ENCODE data around the gene BZW2.

The BZW2 gene

DNA sequence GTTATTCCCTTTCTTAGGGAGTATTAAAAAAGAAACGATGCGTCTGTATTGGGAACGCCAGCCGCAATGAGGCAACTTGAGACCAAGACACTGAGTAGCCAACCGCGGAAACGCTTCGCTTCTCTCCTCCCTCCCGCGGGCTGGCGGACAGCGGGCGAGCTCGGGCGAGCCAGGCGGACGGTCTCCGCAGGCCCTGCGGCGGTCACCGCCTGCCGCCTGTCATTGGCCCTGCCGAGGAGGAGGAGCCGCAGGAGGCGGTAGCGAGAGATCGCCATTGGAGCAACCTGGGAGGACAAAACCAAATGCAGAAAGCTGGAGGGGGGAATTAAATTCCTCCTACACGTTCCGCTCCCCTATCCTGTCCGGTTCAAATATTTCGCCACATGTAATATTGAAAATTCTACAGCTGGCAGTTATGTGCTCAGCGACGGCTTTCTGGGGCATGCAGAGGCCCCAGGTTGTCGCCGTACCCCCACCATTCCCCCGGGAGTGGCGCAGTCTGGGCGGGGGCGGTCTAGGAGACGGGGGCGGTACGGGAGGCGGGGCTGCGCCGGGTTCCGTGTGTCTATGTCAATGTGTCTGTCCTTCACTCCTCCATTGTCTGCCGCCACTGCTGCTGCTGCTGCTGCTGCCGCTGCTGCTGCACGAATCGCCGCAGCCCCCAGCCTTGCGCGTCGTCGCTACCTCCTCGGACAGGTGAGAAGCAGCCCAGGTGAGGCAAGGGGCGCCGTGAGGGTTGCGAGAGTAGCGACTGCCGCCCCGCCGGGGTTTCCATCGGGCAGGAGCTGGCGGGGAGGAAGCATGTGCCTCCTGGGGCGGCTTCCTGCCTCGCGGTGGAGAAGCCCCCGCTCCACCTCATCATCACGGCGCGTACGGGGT lies at the start of gene BZW2, which contains the start of gene ANKMY2:
BZW2 (plus strand) TSS at position 589 of the 879 bp plus-strand sequence. CDS start 19,263 bp downstream, outside the sequence.
ANKMY2 (minus strand) TSS at position 162 of the 879 bp plus-strand sequence. CDS start 181 bp downstream, outside the sequence.
- ChIA-PET POLR2A (no interaction called here), CTCF (interaction anchor here (1.0 to 1.9 kb wide), 4 partner anchors 9 to 81 kb away, joined by 4 to 7 read pairs (median 4); no protein-coding TSS in a partner anchor)

DNA sequence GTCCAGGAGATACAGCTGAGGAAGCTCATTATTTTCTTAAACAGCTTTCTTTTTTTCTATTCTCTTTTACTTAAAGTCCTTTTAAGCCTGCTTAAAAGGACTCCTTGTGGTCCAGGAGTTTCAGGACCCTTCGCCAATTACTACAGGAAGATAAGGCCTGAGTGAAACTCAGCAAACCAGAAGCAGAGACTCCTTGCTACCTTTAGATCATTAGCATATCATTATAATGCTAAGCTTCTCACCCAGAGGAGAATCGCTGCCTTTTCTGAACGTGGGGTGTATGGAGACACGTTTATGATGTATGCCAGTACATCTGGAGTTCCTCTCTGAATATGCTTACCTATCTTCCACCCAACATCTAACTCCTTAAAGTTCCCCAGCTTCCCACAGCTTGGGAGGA lies 48.0 kb upstream of the BZW2 start:
- DNase-seq (ENCODE audit: extremely low spot score): no peak
- no peak for TF ChIP-seq CTCF (IDR thresholded peaks at IDR 0.05; ENCODE audit: control extremely low read depth, extremely low read depth, low read depth, missing control alignments)
- ChIA-PET CTCF (interaction anchor here (0.7 to 1.4 kb wide), 4 partner anchors 9 to 95 kb away, joined by 3 to 6 read pairs (median 3); no protein-coding TSS in a partner anchor), POLR2A (no interaction called here)

More for the DNA sequence above, at the start of gene BZW2, which contains the start of gene ANKMY2:
- DNase-seq (ENCODE audit: extremely low spot score): peak; percentile 90
- no peak for TF ChIP-seq CTCF (IDR thresholded peaks at IDR 0.05; ENCODE audit: control extremely low read depth, extremely low read depth, low read depth, missing control alignments)

DNA sequence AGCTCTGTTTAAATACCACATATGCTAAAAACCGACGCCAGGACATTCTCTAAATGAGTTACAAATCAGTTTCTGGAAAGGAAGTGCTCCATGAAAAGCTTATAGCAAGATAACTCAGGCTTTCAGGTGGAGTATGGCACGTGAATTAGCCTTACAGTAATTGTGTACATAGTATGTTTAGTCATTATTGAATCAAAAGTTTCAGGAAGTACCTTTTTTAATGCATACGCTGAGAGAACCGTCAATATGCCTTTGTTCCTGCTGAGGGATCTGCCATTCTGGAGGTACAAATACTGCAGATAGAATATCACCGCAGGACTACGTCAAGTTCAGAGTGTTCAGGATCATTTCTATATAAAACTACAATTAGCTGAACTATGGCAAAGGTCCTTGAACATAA lies 46.1 kb upstream of the BZW2 start:
- no peak for DNase-seq (ENCODE audit: extremely low spot score)
- TF ChIP-seq CTCF (IDR thresholded peaks at IDR 0.05; ENCODE audit: control extremely low read depth, extremely low read depth, low read depth, missing control alignments): no peak
- CTCF ChIA-PET: interaction anchor here (1.0 kb wide), 1 partner anchor 12 kb away, joined by 4 read pairs; no protein-coding TSS in a partner anchor
- POLR2A ChIA-PET: no interaction called here

GRCh38 chr7:16603633-16604032 lies 42.3 kb upstream of the BZW2 start:
- DNase-seq (ENCODE audit: extremely low spot score): no peak
- ChIA-PET POLR2A (no interaction called here), CTCF (interaction anchor here (1.4 kb wide), 1 partner anchor 9 kb away, joined by 4 read pairs; no protein-coding TSS in a partner anchor)
- TF ChIP-seq CTCF (IDR thresholded peaks at IDR 0.05; ENCODE audit: control extremely low read depth, extremely low read depth, low read depth, missing control alignments): no peak

DNA sequence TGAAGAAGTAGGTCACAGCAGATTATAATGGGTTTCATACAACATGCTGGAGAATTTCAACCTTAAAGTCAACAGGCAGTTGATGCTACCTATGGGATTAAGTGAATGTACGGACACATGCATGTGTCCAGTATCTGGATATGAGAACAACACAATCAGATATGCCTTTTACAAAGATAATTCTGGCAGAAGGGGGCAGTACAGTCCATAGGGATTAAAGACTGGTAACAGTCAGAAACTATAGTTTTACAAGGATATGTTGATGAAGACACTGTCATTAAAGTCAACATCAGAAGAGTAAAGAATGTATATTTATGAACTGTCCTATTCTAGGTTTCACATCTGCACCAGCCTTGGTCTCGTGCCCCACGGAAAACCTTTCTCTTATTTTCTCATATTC lies 41.9 kb upstream of the BZW2 start:
- CTCF ChIA-PET: interaction anchor here (1.4 kb wide), 1 partner anchor 9 kb away, joined by 4 read pairs; no protein-coding TSS in a partner anchor
- TF ChIP-seq CTCF (IDR thresholded peaks at IDR 0.05; ENCODE audit: control extremely low read depth, extremely low read depth, low read depth, missing control alignments): no peak
- no peak for DNase-seq (ENCODE audit: extremely low spot score)
- POLR2A ChIA-PET: no interaction called here

DNA sequence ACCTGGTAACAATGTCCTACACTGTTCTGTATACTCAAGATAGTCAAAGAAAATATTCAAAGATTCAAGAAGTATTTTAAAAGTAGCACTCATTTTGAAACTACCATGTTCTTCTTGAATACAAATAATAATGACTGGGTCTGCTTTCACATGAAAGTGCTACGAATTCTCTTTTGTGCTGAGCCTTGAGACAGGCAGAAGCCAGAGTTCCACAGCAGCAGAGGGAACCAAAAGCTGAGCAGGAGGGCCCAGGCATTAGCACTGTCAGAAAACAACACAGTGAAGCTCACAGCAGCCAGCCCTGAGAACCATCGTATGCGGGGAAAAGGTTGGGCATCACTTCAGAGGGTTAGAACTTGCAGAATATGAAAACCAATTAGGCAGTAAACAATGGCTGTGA lies 39.3 kb upstream of the BZW2 start:
- ChIA-PET POLR2A (no interaction called here), CTCF (interaction anchor here (1.2 kb wide), 1 partner anchor 9 kb away, joined by 3 read pairs; no protein-coding TSS in a partner anchor)
- no peak for TF ChIP-seq CTCF (IDR thresholded peaks at IDR 0.05; ENCODE audit: control extremely low read depth, extremely low read depth, low read depth, missing control alignments)
- no peak for DNase-seq (ENCODE audit: extremely low spot score)
